Esophagus squamous epithelium (tissue), 4 donors: Measurements from ENCODE around the gene FEZ2.

Experiments used
- CTCF ChIP-seq, 6 experiments: fragments of 450-650 bp in 4 of 6; fragments of 200-600 bp in 2 of 6; sonication (generic) in 2 of 6; IDR thresholded peaks; one replicate each; pipeline ENCODE4 v1.5.1; 2016 to 2019; ENCODE audit warnings: antibody characterized with exemption in 6 of 6, mild to moderate bottlenecking in 4 of 6, moderate library complexity in 4 of 6
- POLR2A ChIP-seq, 4 donors: fragments of 450-650 bp; IDR thresholded peaks; one replicate each; pipeline ENCODE4 v1.6.1; 2017; ENCODE audit warnings: antibody characterized with exemption in 4 of 4, mild to moderate bottlenecking in 4 of 4, moderate library complexity in 3 of 4

GRCh38 chr2:36587556-36587955 lies 10.4 kb downstream of the FEZ2 start:
- TF ChIP-seq CTCF (IDR thresholded peaks at IDR 0.05) (no peak), POLR2A (IDR thresholded peaks at IDR 0.05) (no peak)
